HEK293T (cell line): ENCODE measurements around the gene SNRNP48.

Source experiments
- ARNT ChIP-seq: fragments of 450-650 bp; IDR thresholded peaks from 2 replicates; pipeline ENCODE4 v1.6.1; 2017; ENCODE audit warnings: mild to moderate bottlenecking
- ELF4 ChIP-seq: fragments of 450-650 bp; IDR thresholded peaks from 2 replicates; pipeline ENCODE4 v1.6.1; 2017; ENCODE audit warnings: antibody characterized with exemption
- FOXA1 ChIP-seq: fragments of 450-650 bp; IDR thresholded peaks from 2 replicates; pipeline ENCODE4 v1.6.1; 2016; ENCODE audit warnings: mild to moderate bottlenecking
- FOXM1 ChIP-seq: fragments of 450-650 bp; IDR thresholded peaks from 2 replicates; pipeline ENCODE4 v1.6.1; 2017; ENCODE audit warnings: mild to moderate bottlenecking, borderline replicate concordance
- LEF1 ChIP-seq: fragments of 450-650 bp; IDR thresholded peaks from 2 replicates; pipeline ENCODE4 v1.6.1; 2017; ENCODE audit warnings: mild to moderate bottlenecking, borderline replicate concordance
- SP1 ChIP-seq: fragments of 450-650 bp; IDR thresholded peaks from 2 replicates; pipeline ENCODE4 v1.6.1; 2017
- TARDBP ChIP-seq: fragments of 450-650 bp; IDR thresholded peaks from 2 replicates; pipeline ENCODE4 v1.6.1; 2016

DNA sequence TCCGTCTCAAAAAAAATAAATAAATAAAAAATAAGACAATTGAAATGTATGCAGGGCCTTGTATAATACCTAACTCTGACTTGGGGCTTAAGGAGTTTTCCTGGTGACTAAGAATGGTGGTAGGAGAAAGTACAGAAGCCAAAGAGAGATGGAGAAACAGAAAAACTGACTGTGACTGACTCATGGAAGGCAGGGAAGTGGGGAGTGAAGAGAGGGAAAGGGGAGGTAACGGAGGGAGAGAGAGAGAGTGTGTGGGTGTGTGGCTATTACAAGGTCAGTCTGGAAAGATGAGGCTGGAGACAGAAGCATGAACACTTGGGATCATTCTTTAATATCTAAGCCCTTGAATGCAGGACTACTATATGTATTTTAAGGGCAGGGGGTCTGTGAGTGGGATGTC is 38.5 kb downstream of the SNRNP48 start:
- TF ChIP-seq FOXM1, result no peak
- TF ChIP-seq ARNT, result no peak
- no peak for TF ChIP-seq SP1
- TF ChIP-seq LEF1, result no peak
- no peak for TF ChIP-seq FOXA1
- TF ChIP-seq TARDBP, result no peak
- no peak for TF ChIP-seq ELF4
